ENCODE results near the gene CNDP1.

The CNDP1 gene

DNA sequence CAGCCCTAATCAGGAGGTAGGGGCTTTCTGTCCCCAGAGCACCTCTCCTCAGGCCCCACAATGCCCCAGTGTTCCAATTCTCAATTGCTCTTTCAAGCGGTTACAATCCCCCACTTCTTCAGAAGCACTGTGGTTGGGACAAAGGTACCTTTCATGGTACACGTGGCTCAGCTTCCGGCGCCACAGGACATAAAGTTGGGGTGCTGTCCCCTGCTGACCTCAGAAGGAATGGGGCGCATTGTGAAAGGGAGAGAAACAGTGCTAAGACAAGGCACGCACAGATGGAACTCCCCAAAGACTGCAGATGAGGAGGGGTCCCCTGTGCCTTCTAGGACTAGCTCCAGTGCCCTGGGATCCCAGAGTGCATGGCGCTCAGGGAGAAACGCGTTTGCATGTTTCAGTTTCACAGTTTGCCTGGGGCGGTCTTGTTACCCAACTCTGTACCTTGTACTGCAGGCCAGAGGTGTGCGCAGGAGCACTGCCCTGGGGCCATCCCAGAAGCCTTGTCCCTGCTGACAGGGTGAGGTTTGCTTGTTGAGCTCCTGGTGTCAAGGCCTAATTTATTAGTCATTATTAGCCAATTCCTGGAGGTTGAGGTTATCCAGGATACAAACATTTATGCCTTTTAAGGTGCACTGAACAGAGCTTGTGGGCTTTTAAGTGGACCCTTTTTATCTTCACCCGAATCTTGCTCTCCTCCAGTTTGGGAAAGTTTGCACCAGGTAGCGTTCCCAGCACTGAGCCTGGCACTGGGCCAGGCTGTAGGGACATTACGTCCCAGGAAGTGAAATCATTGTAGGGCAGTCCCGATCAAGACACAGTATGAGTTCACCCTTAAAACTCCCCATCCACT, 7.6 kb downstream of the CNDP1 start:
- Histone ChIP-seq H3K4me2 (ENCODE audit: insufficient read depth, low read length) (no peak overlapping the region), H3K27me3 (ENCODE audit: insufficient read depth, low read length, poor library complexity) (peaks cover 10% of the 10 kb centered on the region), H2AFZ (ENCODE audit: low read depth, low read length) (no peak overlapping the region), H3K9ac (ENCODE audit: low read depth, low read length) (no peak overlapping the region), H3K36me3 (ENCODE audit: insufficient read depth, low read length) (no peaks in the 10 kb centered on the region), H3K27ac (ENCODE audit: low read length) (no peak overlapping the region), H4K20me1 (ENCODE audit: insufficient read depth, low read length) (no peaks in the 10 kb centered on the region), H3K9me3 (ENCODE audit: insufficient read depth, low read length, severe bottlenecking) (no peaks in the 10 kb centered on the region), H3K4me3 (ENCODE audit: low read depth in 1 of 2, low read length in 2 of 2) (no peak overlapping the region), H3K79me2 (ENCODE audit: insufficient read depth, low read length) (no peaks in the 10 kb centered on the region), H3K4me1 (ENCODE audit: insufficient read depth, low read length) (peaks cover 13% of the 10 kb centered on the region)
- DNase-seq (no peak), ATAC-seq (ENCODE audit: insufficient read depth, low read depth) (no peak)
- TF ChIP-seq EZH2 (IDR thresholded peaks at IDR 0.05; ENCODE audit: borderline replicate concordance, low read depth, low read length, severe bottlenecking), result no peak
- TF ChIP-seq, protein P1, sequence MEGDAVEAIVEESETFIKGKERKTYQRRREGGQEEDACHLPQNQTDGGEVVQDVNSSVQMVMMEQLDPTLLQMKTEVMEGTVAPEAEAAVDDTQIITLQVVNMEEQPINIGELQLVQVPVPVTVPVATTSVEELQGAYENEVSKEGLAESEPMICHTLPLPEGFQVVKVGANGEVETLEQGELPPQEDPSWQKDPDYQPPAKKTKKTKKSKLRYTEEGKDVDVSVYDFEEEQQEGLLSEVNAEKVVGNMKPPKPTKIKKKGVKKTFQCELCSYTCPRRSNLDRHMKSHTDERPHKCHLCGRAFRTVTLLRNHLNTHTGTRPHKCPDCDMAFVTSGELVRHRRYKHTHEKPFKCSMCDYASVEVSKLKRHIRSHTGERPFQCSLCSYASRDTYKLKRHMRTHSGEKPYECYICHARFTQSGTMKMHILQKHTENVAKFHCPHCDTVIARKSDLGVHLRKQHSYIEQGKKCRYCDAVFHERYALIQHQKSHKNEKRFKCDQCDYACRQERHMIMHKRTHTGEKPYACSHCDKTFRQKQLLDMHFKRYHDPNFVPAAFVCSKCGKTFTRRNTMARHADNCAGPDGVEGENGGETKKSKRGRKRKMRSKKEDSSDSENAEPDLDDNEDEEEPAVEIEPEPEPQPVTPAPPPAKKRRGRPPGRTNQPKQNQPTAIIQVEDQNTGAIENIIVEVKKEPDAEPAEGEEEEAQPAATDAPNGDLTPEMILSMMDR (IDR thresholded peaks at IDR 0.05; ENCODE audit: borderline replicate concordance, extremely low read depth, low read length, poor library complexity, severe bottlenecking), result no peak

DNA sequence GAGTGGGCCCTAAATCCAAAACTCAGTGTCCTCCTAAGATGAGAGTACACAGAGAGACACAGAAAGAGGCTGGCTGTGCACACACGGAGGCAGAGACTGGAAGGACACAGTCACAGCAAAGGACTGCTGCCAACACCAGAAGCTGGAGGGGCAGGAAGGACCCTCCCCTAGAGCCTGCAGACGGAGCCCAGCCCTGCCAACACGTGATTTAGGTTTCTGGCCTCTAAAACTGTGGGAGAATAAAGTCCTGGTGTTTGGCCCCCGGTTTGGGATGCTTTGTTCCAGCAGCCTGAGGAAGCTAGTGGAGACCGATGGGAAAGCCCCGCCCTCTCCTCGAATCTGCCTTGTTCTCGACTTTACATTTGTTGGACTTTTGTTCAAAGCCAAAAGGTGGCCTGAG, 10.6 kb downstream of the CNDP1 start:
- H3K4me2 ChIP-seq (ENCODE audit: insufficient read depth, low read length), result no peak overlapping the region
- no peak overlapping the region for H3K27ac ChIP-seq (ENCODE audit: low read length)
- no peaks in the 10 kb centered on the region for H3K79me2 ChIP-seq (ENCODE audit: insufficient read depth, low read length)
- peaks cover 4% of the 10 kb centered on the region for H3K9me3 ChIP-seq (ENCODE audit: insufficient read depth, low read length, severe bottlenecking)
- H3K4me3 ChIP-seq (ENCODE audit: low read depth in 1 of 2, low read length in 2 of 2), result no peak overlapping the region
- no peaks in the 10 kb centered on the region for H4K20me1 ChIP-seq (ENCODE audit: insufficient read depth, low read length)
- DNase-seq (no peak), ATAC-seq (ENCODE audit: insufficient read depth, low read depth) (no peak)
- peaks cover 10% of the 10 kb centered on the region for H3K27me3 ChIP-seq (ENCODE audit: insufficient read depth, low read length, poor library complexity)
- H3K9ac ChIP-seq (ENCODE audit: low read depth, low read length), result no peak overlapping the region
- no peaks in the 10 kb centered on the region for H3K36me3 ChIP-seq (ENCODE audit: insufficient read depth, low read length)
- no peak for TF ChIP-seq EZH2 (IDR thresholded peaks at IDR 0.05; ENCODE audit: borderline replicate concordance, low read depth, low read length, severe bottlenecking)
- TF ChIP-seq, protein P1 (IDR thresholded peaks at IDR 0.05; ENCODE audit: borderline replicate concordance, extremely low read depth, low read length, poor library complexity, severe bottlenecking), result no peak
- peaks cover 13% of the 10 kb centered on the region for H3K4me1 ChIP-seq (ENCODE audit: insufficient read depth, low read length)
- no peak overlapping the region for H2AFZ ChIP-seq (ENCODE audit: low read depth, low read length)

DNA sequence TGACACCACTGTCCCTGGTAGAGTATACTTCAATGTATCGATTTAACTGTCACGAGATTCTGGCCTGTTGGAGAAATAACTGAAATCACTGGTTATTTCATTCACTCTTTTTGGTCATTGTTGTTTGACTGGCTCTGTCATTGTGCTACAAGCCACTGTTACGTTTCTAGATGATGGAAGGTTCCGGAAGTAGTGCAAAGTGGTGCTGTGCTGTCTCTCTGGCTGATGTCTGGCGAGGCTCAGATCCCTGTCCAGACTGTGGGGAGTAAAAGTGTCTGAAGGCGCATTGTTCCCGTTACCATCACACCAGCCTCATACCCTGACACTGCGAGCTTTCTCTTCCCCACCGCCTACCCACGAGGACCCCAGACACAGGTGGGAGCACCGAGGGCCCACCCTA, 11.7 kb downstream of the CNDP1 start:
- no peak overlapping the region for H3K9ac ChIP-seq (ENCODE audit: low read depth, low read length)
- no peak overlapping the region for H3K4me3 ChIP-seq (ENCODE audit: low read depth in 1 of 2, low read length in 2 of 2)
- H3K4me2 ChIP-seq (ENCODE audit: insufficient read depth, low read length), result no peak overlapping the region
- no peaks in the 10 kb centered on the region for H3K79me2 ChIP-seq (ENCODE audit: insufficient read depth, low read length)
- no peak overlapping the region for H2AFZ ChIP-seq (ENCODE audit: low read depth, low read length)
- TF ChIP-seq EZH2 (IDR thresholded peaks at IDR 0.05; ENCODE audit: borderline replicate concordance, low read depth, low read length, severe bottlenecking), result no peak
- TF ChIP-seq, protein P1 (IDR thresholded peaks at IDR 0.05; ENCODE audit: borderline replicate concordance, extremely low read depth, low read length, poor library complexity, severe bottlenecking), result no peak
- H3K4me1 ChIP-seq (ENCODE audit: insufficient read depth, low read length), result peaks cover 6% of the 10 kb centered on the region
- DNase-seq (no peak), ATAC-seq (ENCODE audit: insufficient read depth, low read depth) (no peak)
- H3K27me3 ChIP-seq (ENCODE audit: insufficient read depth, low read length, poor library complexity), result peaks cover 6% of the 10 kb centered on the region
- H3K9me3 ChIP-seq (ENCODE audit: insufficient read depth, low read length, severe bottlenecking), result peaks cover 4% of the 10 kb centered on the region
- no peak overlapping the region for H3K27ac ChIP-seq (ENCODE audit: low read length)
- no peaks in the 10 kb centered on the region for H4K20me1 ChIP-seq (ENCODE audit: insufficient read depth, low read length)
- no peaks in the 10 kb centered on the region for H3K36me3 ChIP-seq (ENCODE audit: insufficient read depth, low read length)
